ENCODE measurements around the gene PRR18.

PRR18 gene

GRCh38 chr6:166342349-166343149 lies 34.4 kb upstream of the PRR18 start, which contains the start of gene SFT2D1:
Gene SFT2D1 (minus strand): TSS chr6:166342545. CDS start chr6:166342481, 64 bp downstream.
- Mint-ChIP-seq H3K27ac (peak within 1 kb of the TSS; percentile 91), H3K9me3 (no peaks in the 10 kb centered on the region), H3K4me1 (ENCODE audit: low read depth) (peaks cover 13% of the 10 kb centered on the region), H3K27me3 (ENCODE audit: low read depth) (peaks cover 2% of the 10 kb centered on the region), H3K36me3 (ENCODE audit: low read depth) (peaks cover 7% of the 10 kb centered on the region), H3K4me3 (peak within 1 kb of the TSS; percentile 86)
- peak; percentile 89 for DNase-seq (ENCODE audit: low spot score)

DNA sequence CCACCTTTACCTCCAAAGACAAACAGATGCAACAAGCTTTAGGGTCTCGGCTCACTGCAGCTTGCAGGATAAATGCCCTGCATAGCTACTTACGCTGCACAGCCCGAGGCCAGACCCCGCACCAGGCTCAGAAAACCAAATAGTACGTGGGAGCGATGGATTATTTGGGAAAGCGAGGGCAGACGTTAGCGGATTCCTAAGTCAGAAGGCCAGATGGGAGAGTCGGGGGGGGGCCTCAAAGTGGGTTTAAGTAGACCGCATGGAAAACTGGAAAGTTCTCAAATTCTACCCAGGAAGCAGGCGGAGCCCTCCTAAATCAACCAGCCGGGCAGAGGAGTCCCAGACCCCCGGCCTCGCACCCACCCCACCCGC lies 33.8 kb upstream of the PRR18 start:
- Mint-ChIP-seq H3K27ac (peak overlapping the region; percentile 91), H3K36me3 (ENCODE audit: low read depth) (peaks cover 12% of the 10 kb centered on the region), H3K4me3 (peak overlapping the region; percentile 86), H3K4me1 (ENCODE audit: low read depth) (peaks cover 14% of the 10 kb centered on the region), H3K27me3 (ENCODE audit: low read depth) (peaks cover 2% of the 10 kb centered on the region), H3K9me3 (no peaks in the 10 kb centered on the region)
- DNase-seq (ENCODE audit: low spot score) = no peak

GRCh38 chr6:166341464-166341863 lies 33.3 kb upstream of the PRR18 start:
- Mint-ChIP-seq H3K4me1 (ENCODE audit: low read depth) (peaks cover 14% of the 10 kb centered on the region), H3K27me3 (ENCODE audit: low read depth) (peaks cover 2% of the 10 kb centered on the region), H3K36me3 (ENCODE audit: low read depth) (peaks cover 12% of the 10 kb centered on the region), H3K9me3 (no peaks in the 10 kb centered on the region), H3K27ac (peak overlapping the region; percentile 91), H3K4me3 (peak overlapping the region; percentile 86)
- DNase-seq (ENCODE audit: low spot score) = no peak

- no peaks in the 10 kb centered on the region for H3K27me3 Mint-ChIP-seq (ENCODE audit: low read depth)
- peaks cover 27% of the 10 kb centered on the region for H3K4me1 Mint-ChIP-seq (ENCODE audit: low read depth)
- H3K27ac Mint-ChIP-seq = no peak overlapping the region
- H3K4me3 Mint-ChIP-seq = no peak overlapping the region
- H3K9me3 Mint-ChIP-seq = no peaks in the 10 kb centered on the region
- H3K36me3 Mint-ChIP-seq (ENCODE audit: low read depth) = peaks cover 31% of the 10 kb centered on the region
- no peak for DNase-seq (ENCODE audit: low spot score)
These were observed 30.7 kb upstream of the PRR18 start for GRCh38 chr6:166338854-166339253.

DNA sequence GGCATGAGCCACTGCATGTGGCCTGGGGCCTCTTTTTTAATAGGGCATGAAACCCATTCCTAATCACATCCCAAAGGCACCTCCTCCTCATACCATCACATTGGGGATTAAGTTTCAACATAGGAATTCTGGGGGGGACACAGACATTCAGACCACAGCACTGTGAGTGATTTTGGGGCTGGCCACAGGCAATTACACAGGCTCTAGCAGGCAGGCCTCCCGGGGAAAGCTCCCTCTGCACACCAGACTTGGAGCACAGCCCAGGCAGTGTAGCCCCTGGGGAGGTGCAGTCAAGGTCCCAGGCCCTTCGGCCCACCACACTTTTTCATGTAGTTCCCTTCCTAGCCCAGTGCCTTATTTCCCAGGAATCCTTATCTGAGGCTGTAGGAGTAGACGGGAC lies 28.7 kb upstream of the PRR18 start:
- peaks cover 45% of the 10 kb centered on the region for H3K36me3 Mint-ChIP-seq (ENCODE audit: low read depth)

DNA sequence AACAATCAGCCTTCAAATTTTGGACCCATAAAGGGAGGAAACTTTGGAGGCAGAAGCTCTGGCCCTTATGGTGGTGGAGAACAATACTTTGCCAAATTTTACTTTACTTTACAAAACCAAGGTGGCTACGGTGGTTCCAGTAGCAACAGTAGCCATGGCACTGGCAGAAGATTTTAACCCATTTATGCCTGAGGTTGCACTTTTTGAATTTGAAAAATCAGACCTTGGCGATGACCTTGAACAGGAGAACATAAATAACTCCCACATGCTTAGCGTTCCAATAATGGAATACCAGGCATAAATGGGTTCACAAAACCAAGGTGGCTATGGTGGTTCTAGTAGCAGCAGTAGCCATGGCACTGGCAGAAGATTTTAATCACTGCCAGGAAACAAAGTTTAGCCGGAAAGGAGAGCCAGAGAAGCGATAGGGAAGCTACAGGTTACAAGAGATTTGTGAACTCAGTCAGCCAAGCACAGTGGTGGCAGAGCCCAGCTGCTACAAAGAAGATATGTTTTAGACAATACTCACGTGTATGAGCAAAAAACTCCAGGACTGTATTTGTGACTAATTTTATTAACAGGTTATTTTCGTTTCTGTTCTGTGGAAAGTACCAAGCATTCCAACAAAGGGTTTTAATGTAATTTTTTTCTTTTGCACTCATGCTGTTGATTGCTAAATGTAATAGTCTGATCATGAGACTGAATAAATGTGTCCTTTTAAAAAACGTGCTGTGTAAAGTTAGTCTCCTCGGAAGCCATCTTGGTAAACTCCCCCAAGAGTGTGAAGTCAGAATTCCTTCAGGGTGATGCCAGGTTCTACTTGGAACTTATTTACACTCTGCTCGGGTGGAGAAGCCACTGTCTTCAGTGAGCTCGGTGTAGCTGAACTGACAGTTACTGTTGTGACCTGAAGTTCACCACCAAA lies 27.4 kb upstream of the PRR18 start:
- Mint-ChIP-seq H3K27ac (no peak overlapping the region), H3K4me1 (ENCODE audit: low read depth) (peaks cover 42% of the 10 kb centered on the region)

More for the DNA sequence above, 28.7 kb upstream of the PRR18 start:
- Mint-ChIP-seq H3K9me3 (no peaks in the 10 kb centered on the region), H3K4me1 (ENCODE audit: low read depth) (peaks cover 41% of the 10 kb centered on the region), H3K27me3 (ENCODE audit: low read depth) (no peaks in the 10 kb centered on the region), H3K27ac (no peak overlapping the region), H3K4me3 (no peak overlapping the region)
- DNase-seq (ENCODE audit: low spot score) = no peak

DNA sequence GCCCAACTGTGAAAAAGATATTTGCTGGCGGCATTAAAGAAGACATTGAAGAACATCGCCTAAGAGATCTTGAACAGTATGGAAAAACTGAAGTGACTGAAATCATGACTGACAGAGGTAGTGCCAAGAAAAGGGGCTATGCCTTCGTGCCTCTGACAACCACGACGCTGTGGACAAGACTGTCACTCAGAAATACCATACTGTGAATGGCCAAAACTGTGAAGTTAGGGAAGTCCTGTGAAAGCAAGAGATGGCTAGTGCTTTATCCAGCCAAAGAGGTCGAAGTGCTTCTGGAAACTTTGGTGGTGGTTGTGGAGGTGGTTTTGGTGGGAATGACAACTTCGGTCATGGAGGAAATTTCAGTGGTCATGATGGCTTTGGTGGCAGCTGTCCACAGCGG lies 26.7 kb upstream of the PRR18 start:
- no peak for DNase-seq (ENCODE audit: low spot score)
- Mint-ChIP-seq H3K4me1 (ENCODE audit: low read depth) (peaks cover 42% of the 10 kb centered on the region), H3K4me3 (peak overlapping the region; percentile 19), H3K36me3 (ENCODE audit: low read depth) (peaks cover 43% of the 10 kb centered on the region), H3K9me3 (no peaks in the 10 kb centered on the region), H3K27ac (no peak overlapping the region), H3K27me3 (ENCODE audit: low read depth) (no peaks in the 10 kb centered on the region)

More for the DNA sequence above, 27.4 kb upstream of the PRR18 start:
- Mint-ChIP-seq H3K27me3 (ENCODE audit: low read depth) (no peaks in the 10 kb centered on the region), H3K36me3 (ENCODE audit: low read depth) (peaks cover 43% of the 10 kb centered on the region), H3K4me3 (no peak overlapping the region), H3K9me3 (no peaks in the 10 kb centered on the region)
- DNase-seq (ENCODE audit: low spot score) = no peak

- DNase-seq (ENCODE audit: low spot score) = peak; percentile 44
- Mint-ChIP-seq H3K27ac (peak overlapping the region; percentile 70), H3K4me3 (peak overlapping the region; percentile 76), H3K9me3 (no peaks in the 10 kb centered on the region), H3K4me1 (ENCODE audit: low read depth) (peaks cover 46% of the 10 kb centered on the region), H3K36me3 (ENCODE audit: low read depth) (peaks cover 51% of the 10 kb centered on the region), H3K27me3 (ENCODE audit: low read depth) (no peaks in the 10 kb centered on the region)
These were observed 25.2 kb upstream of the PRR18 start for GRCh38 chr6:166333172-166333995.

- peaks cover 49% of the 10 kb centered on the region for H3K36me3 Mint-ChIP-seq (ENCODE audit: low read depth)
- H3K4me1 Mint-ChIP-seq (ENCODE audit: low read depth) = peaks cover 40% of the 10 kb centered on the region
- H3K9me3 Mint-ChIP-seq = no peaks in the 10 kb centered on the region
- DNase-seq (ENCODE audit: low spot score) = no peak
- H3K4me3 Mint-ChIP-seq = no peak overlapping the region
- no peaks in the 10 kb centered on the region for H3K27me3 Mint-ChIP-seq (ENCODE audit: low read depth)
- no peak overlapping the region for H3K27ac Mint-ChIP-seq
These were observed 23.6 kb upstream of the PRR18 start for GRCh38 chr6:166331503-166332415.

GRCh38 chr6:166330612-166331011 lies 22.4 kb upstream of the PRR18 start:
- H3K9me3 Mint-ChIP-seq = no peaks in the 10 kb centered on the region
- H3K4me3 Mint-ChIP-seq = no peak overlapping the region
- DNase-seq (ENCODE audit: low spot score) = no peak
- peaks cover 53% of the 10 kb centered on the region for H3K36me3 Mint-ChIP-seq (ENCODE audit: low read depth)
- no peak overlapping the region for H3K27ac Mint-ChIP-seq
- H3K27me3 Mint-ChIP-seq (ENCODE audit: low read depth) = no peaks in the 10 kb centered on the region
- peaks cover 40% of the 10 kb centered on the region for H3K4me1 Mint-ChIP-seq (ENCODE audit: low read depth)

- no peak overlapping the region for H3K4me3 Mint-ChIP-seq
- no peaks in the 10 kb centered on the region for H3K9me3 Mint-ChIP-seq
- H3K4me1 Mint-ChIP-seq (ENCODE audit: low read depth) = peaks cover 5% of the 10 kb centered on the region
- H3K36me3 Mint-ChIP-seq (ENCODE audit: low read depth) = peaks cover 43% of the 10 kb centered on the region
- H3K27ac Mint-ChIP-seq = no peak overlapping the region
- DNase-seq (ENCODE audit: low spot score) = peak; percentile 2
- H3K27me3 Mint-ChIP-seq (ENCODE audit: low read depth) = no peaks in the 10 kb centered on the region
These were observed 17.3 kb upstream of the PRR18 start for GRCh38 chr6:166325383-166326042.

- H3K4me1 Mint-ChIP-seq (ENCODE audit: low read depth) = peaks cover 1% of the 10 kb centered on the region
- H3K9me3 Mint-ChIP-seq = no peaks in the 10 kb centered on the region
- H3K36me3 Mint-ChIP-seq (ENCODE audit: low read depth) = peaks cover 35% of the 10 kb centered on the region
- DNase-seq (ENCODE audit: low spot score) = no peak
- no peak overlapping the region for H3K4me3 Mint-ChIP-seq
- no peak overlapping the region for H3K27ac Mint-ChIP-seq
- no peaks in the 10 kb centered on the region for H3K27me3 Mint-ChIP-seq (ENCODE audit: low read depth)
These were observed 15.2 kb upstream of the PRR18 start for GRCh38 chr6:166323395-166323794.
